Measurements from ENCODE around the gene XCL1.
"Not testable (repeated sequence)": the region's sequence is repeated elsewhere in the genome, so short reads cannot be mapped to it uniquely, and the experiment has no call there.

The XCL1 gene

DNA sequence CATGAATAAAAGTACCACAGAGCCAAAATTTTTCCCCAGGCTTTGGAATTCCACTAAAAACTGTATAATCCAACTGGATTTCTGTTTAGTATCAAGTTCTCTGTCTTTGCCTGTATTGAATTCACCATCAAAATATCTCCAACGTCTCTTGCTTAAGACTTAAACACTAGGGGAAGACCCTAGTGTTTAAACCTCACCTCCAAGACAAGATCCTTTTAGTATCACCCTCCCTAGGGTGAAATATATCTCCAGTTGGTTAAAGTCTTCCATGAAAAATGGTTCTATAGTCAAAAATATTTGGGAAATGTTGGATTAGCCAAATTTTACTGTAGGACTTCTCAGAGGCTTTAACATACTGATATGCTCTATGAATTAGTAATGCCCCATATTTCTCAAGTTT is 8.1 kb upstream of the XCL1 start:
- DNase-seq: no peak

DNA sequence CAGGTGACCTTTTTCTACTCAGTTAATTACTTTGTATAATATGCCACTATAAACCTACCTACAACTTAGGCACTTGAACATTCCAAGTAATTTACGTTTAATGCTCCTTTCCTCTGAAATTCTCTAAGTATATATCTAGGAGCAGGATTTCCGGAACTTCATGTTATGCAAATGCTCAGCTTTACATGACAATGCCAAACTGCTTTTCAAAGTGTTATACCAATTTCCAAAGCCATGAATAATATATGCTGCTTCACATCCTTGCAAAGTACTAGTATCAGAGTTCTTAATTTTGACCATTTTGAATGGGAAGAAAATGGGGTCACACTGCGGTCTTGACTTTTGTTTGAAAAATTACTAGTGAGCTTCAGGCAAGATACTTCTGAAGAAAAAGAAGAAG is 5.8 kb upstream of the XCL1 start:
- DNase-seq: no peak

DNA sequence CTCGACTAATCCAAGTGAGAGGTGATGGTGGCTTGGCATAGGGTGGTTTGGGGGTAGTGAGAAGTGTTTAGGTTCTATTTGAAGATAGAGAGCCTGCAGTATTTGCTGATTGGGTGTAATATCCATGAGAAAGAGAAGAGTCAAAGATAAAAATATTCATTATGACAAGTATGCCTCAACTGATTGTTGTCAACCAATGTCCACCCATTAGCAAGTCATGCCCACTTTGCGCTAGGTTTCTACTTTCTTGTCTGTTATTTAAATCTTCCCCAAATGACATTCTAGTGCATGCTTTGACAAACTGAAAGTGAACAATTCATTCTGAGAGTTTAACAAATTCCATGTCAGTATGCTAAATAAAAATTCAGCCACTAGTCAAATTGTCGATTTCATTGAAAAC is 3.8 kb upstream of the XCL1 start:
- no peak for DNase-seq

DNA sequence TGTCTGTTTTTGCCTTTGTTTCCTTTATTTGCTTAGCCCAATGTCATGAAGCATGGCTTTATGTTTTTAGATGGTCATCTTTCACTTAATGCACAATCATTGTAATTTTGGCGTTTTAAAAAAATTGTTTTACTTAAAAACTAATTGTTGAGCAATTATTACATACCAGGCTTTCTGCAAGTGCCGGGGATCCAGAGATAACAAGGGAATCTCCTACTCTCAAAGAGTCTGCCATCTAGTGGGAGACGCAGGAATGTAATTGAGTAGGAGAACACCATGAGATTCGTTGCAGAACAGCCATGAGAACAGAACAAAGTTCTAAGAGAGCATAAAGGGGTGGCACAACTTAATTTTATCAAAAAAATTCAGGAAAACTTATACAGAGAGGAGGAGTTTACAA is 2.2 kb upstream of the XCL1 start:
- DNase-seq: peak in 1 of 2 experiments; percentile 6

DNA sequence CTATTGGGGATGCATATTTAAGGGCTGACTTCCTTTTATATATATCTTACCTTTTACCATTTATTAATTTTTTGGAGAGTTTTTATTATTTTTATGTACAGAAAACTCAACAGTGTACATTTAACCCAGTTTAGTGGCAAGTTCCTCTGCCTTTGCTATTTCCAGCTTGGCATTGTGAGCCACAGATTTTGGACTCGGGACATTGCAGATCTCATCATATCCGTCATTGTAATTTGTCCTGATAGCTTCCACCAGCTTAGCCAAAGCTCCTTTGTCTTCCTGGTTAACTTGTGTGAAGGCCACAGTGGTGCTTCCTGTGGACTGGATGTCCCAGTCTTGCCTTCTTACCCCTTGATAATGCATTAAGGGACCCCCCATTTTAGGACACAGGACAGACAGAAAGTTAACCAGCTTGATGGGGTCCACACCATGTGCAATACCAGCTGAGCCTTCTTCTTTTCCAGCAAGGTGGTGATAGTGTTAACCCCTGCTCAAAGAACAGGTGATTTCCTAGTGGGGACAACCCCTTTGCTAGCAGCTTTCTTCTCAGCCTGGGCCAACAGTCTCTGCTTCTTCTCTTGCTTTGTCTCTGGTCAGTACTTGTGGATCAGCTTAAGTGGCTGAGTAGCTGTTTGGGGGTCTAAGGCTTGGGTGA is 2.3 kb downstream of the XCL1 start:
- not testable (repeated sequence) for DNase-seq

DNA sequence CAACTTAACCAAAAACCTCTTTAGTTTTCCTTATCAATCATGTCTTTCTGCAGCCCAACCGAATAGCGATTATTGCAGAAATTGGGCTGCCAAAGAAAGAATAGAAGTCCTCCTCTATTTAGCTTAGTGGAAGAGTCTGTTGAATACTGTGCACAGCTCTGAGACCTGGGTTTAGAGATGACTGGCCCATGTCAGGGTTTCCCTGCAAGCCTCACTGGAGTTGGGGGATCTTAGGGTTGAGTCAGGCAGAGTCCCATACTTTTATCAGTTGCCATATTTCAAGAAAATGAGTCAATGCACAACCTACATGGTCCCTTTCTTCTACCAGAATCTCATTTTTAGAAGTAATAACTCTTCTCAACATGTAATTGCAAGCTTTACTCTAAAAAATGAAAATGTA is 3.9 kb downstream of the XCL1 start:
- DNase-seq: not testable (repeated sequence)

DNA sequence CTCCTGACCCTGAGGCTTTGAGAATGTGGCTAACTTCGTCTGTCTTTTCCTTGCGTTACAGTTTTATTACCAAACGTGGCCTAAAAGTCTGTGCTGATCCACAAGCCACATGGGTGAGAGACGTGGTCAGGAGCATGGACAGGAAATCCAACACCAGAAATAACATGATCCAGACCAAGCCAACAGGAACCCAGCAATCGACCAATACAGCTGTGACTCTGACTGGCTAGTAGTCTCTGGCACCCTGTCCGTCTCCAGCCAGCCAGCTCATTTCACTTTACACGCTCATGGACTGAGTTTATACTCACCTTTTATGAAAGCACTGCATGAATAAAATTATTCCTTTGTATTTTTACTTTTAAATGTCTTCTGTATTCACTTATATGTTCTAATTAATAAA is 4.6 kb downstream of the XCL1 start:
- not testable (repeated sequence) for DNase-seq

DNA sequence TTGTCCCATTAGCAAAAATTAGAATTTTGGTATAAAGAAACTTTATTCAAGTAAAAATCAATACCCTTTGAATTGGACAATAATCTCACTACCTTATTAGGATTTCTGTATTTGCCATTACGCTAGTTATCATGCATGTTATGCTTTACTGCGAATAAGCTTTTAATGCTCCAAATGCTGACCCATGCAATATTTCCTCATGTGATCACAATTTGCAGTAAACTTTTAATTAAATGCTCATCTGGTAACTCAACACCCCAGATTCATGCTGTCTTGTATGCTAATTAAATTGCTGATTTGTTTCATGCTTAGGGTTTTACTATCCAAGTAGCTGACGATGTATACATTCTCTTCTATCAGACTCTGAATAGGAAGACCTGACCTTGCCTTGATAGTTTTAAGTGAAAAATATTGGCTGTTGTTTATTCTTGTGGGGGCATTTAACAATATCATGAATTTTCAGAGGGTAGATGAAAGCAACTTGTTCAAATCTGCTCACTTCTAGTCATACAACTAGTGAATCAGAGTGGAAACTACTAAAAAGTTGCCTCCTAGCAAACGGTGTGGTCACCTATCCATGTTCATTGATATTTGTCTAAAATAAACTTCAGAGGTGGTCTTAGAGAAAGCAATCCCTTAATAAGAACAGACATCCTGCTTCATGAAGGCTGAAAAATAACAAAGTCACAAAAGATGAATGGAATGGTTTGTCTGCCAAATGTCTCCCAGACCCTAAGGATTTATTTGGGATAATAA is 5.6 kb downstream of the XCL1 start:
- no peak for DNase-seq

DNA sequence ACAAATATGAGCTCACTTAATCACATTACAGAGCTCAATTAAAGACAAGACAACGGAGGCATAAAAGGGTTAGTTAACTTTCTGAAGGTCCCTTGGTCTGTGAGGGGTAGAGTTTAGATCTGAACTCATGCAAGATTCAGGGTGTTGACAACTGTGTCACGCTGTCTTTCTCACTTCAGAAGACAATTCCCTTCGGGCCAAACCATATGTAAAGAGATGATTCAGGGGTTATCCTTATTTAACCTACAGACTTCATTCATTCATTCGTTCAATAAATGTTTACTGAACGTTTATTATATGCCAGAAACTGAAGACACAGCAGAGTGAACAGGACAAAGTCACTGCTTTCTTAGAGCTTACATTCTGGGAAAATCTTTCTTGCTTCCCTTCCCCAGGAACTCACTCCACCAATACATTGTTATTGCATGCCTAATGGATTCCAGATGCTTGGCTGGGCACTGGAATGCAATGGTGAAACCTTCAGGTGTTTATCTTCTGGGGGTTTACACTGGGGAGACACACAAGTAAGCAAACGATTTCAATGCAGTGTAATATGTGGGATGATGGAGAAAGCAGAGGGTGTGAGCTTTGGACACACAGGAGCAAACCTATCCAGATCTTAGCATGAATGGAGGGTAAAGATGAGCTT is 6.4 kb downstream of the XCL1 start:
- DNase-seq: no peak

DNA sequence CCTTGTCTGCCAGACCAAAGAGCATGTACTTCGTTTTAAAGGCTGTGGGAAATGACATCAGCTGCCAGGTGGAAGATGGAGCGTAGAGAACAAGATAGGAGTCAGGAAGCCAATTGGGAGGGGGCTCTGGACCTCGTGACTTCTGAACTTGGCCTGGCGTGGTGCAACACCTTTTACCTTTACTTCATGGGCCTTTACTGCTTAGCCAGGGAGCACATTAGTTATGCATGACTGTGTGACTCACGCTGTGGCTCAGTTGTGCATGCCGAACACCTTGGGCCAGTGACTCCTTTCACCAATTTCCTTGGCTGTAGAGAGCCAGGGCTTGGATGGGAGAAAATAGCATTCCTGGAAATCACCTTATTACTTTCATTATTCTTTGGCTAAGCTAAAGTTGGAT is 7.2 kb downstream of the XCL1 start:
- no peak for DNase-seq

DNA sequence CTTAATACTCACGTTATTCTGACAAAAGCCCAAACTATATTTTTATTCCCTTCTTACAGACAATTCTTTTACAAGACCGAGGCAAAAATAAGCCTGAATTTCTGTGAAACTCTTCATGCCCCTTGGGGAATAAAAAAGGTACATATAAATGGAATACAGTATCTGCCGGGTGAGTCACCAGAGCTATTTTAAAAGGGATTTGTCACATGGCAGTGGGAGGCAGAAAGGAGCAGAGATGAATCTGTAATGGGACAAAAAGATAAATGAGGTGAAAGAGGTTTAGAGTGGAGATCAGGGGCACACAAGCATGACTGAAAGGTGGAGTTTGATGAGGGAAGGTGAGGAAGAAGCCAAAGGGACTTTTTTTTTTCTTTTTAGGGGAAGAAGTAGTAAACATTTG is 8.8 kb downstream of the XCL1 start:
- DNase-seq: no peak

DNA sequence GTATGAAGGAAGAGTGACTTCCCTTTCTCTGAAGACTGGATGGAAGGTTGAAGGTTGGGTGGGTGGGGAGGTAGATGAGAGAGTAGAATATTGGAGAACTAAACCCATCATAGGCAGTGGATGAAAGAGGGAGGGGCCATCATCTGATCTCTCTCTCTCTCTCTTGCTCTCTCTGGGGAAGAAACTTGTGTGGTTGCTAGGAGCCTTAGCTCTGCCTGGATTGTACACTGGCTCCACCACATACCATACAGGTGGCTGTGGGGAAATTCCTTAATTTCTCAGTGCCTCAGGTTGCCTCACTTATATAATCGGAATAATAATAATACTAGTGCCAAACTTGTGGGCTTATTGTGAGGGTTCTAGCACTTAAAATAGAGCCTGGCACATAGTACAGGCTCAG is 9.5 kb downstream of the XCL1 start:
- no peak for DNase-seq

DNA sequence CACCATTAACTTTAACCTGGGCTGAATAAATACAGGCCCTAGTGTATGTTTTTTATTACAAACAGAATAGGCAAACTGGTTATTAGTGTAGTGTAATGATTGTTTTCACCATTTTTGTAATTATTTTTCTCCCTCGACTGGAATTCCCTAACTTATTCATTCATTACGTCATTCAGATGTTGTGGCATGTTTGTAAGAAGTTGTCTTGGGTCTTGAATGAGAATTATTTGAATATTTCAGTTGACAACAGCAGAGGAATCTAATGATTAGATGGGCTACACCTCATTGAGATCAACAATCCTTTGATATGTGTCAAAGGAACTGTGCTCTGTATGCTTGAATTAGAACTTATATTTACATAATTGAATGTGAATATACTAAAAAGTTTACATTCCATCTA is 12.8 kb downstream of the XCL1 start:
- no peak for DNase-seq

DNA sequence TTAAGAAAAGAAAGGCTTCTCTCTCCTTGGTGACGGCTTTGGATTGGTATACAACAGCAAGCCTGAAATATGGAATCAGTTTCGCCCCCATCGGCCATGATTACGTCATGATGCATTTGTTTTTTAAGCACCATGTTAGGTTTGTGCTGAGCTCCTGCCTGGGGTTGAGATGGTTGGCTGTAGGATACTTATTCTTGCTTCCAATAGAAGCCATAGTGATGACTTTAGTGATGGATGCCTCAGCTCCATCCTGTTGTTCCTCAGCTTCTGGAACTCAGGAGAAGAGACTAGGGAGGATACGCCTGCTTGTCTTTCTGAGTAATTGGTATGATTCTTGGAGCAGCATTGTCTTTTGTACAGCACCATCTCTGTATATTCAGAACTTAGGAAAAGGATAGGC is 14.7 kb downstream of the XCL1 start:
- no peak for DNase-seq

DNA sequence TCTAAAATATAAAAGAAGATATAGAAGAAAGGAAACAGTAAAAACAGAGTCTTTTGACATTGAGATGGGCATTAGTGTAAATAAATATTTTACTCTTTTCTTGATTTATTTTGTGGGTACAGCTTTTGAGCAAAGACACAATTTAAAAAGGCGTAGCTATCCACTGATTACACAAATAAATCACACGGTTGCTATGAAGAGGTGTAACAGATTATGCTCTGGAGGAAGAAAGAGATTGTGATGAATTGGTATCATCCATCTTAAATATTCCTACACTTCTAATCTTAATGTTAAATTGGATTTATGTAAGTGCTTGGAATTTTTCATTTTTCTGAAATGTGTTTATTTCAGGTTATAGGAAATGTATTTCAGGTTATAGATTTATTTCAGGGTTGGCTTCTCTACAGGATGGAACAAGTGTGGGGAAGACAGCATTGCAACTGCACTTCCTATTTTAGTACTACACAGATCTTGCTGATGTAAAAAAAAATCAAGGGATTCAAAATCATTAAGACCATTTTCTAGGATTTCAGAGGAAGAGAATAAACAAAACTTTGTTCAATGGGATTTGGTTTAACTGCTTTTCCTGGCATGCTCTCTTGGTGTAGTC is 15.3 kb downstream of the XCL1 start:
- DNase-seq: no peak

DNA sequence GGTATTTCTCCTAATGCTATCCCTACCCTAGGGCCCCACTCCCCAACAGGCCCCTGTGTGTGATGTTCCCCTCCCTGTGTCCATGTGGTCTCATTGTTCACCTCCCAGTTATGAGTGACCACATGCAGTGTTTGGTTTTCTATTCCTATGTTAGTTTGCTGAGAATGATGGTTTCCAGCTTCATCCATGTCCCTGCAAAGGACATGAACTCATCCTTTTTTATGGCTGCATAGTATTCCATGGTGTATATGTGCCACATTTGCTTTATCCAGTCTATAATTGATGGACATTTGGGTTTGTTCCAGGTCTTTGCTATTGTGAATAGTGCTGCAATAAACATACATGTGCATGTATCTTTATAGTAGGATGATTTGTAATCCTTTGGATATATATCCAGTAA is 19.0 kb downstream of the XCL1 start:
- not testable (repeated sequence) for DNase-seq

DNA sequence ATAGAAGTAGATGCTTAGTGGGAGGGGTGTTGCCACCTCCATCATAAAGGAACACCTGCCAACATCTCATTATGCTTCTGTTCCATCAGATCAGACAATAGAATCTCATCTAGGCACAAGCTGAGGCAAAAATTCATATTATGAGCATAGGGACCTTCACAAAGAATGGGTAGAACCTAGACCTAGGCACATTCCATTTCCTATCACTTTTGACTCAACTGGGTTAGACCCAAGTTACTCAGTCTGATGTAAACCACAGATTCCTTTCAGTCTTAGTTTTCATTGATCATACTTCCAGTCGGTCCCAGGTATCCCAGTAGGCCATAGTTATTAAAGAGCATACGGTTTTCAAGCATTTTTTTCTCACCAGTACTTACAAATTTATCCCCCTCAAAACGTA is 21.7 kb downstream of the XCL1 start:
- no peak for DNase-seq

DNA sequence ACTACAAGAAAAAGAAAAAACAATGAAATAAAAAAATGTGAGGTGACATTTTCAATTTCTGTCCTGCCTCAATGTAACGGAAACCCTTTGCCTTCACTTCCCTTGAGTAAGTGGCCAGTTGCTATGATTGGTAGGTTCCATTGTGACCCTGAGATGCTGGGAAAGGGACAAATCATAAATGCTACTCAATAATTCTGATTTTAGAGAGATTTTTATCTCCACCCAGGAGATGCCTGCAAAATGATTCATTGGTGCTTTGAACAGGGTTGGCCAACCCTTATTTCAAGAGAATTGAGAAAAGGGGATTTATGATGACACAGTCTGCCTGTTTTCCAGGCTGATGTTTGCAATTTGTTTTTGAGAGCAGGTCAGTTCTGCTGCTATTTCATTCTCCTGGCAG is 22.5 kb downstream of the XCL1 start:
- no peak for DNase-seq

DNA sequence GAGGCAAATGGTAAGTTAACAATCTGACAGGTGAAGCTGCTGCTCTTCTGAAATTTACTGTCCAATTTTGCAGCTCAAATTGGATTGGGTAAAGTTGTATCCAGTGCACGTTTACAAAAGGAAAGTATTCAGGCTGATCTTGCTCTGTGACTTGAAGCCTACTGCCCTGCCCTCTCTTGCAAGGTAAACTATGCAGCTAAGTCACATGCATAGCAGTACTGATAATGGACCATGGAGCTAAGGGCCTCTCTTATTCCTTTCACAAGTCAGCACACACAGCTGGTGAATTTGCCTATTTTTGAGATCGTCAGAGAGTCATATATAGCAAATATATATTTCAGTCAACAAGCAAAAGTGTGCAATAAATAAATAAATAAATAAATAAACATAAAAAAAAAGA is 23.2 kb downstream of the XCL1 start:
- no peak for DNase-seq

DNA sequence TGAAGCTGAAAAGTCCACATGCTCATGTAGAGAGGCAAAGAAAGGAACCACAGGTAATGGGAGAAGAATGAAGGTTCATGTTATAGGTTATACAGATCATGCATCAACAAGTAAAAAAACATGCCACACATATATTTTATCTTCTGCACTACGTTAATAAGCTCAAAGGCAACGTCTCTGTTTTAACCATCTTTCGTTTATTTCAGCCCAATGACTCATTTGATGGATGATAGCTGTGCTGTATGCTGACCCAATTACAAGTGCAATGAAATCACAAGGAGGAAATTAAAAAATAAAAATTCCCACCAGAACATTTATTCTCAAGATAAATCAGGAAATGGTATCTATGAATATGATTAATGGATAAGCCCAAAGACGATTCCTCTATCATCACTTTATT is 24.6 kb downstream of the XCL1 start:
- no peak for DNase-seq

DNA sequence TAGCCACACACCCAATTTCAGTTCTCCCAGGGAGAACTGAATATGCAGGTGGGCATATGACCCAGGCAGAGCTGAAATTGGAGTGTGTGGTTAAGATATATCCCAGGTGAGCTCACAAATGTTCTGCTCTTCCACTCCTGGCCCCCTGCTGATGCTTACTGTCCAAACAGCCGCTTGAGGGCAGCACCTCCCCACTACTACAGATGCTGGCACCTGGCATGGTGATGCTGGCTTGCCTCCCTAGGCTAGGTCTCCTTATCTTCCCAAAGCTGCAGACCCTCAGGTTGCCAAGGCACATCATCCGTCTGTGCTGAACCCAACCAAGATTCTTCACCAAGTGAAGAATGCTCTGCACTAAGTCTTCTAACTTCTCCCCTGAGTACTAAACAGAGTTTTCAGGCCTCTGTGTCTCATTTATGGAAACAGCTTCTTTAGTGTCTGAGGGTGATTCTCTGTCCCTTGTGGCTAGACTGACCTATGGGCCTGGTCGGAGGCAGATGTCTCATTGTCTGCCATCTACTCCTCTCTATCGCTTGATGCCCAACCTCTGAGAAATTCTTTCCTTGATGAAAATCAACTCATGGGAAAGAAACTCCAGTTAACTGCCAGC is 27.2 kb downstream of the XCL1 start:
- DNase-seq: peak; percentile 86 to 90

DNA sequence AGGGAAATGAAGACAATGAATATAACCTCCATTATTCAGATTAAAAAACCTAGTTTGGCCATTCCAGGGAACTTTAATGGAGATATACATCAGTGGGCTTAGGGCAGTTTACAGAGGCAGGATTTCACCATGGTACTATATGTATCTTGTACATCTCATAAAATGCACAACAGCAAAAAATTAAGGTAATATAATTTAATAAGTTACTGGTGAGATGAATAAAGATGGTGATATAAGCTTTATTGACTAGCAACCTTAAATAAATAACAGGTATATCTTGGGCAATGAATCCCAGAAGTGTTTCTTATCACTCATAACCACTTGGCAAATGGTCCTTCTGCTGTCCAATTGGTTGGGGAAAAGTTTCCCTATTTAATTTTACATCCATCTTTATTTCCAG is 29.0 kb downstream of the XCL1 start:
- DNase-seq: no peak

DNA sequence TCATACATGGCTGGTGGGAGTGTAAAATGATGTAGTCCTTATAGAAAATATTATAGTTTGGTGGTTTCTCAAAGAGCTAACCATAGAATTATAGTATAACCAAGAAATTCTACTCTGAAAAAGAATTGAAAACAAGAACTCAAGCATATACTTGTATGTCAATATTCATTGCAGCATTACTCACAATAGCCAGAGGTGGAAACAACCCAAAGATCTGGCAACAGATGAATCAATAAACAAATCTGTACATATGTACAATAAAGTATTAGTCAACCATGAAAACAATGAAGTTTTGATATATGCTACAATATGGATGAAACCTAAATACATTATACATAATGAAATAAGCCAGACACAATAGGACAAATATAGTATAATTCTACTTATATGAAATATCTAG is 29.7 kb downstream of the XCL1 start:
- DNase-seq: no peak

Measured in NCI-H2081 (cell line).